Measurements from ENCODE around the gene ARHGEF40.

GRCh38 chr14:21100931-21101330 is 30.8 kb downstream of the ARHGEF40 start, which contains the start of gene TMEM253:
- TF ChIP-seq CBFB (CRISPR knock-in tag; IDR thresholded peaks at IDR 0.05; ENCODE audit: low read depth): no peak
- TF ChIP-seq PRDM15 (CRISPR knock-in tag; IDR thresholded peaks at IDR 0.05): no peak
- TF ChIP-seq USF1 (CRISPR knock-in tag; IDR thresholded peaks at IDR 0.05): no peak
- TF ChIP-seq CTCF (IDR thresholded peaks at IDR 0.05): no peak
- no peak for TF ChIP-seq ATF2 (CRISPR knock-in tag; IDR thresholded peaks at IDR 0.05; ENCODE audit: borderline replicate concordance, low read depth)
- TF ChIP-seq MAX (CRISPR knock-in tag; IDR thresholded peaks at IDR 0.05): no peak
- TF ChIP-seq ESRRA (CRISPR knock-in tag; IDR thresholded peaks at IDR 0.05; ENCODE audit: borderline replicate concordance): no peak
- no peak for TF ChIP-seq AFF4 (CRISPR knock-in tag; IDR thresholded peaks at IDR 0.05; ENCODE audit: borderline replicate concordance)
- TF ChIP-seq GRHL2 (CRISPR knock-in tag; IDR thresholded peaks at IDR 0.05; ENCODE audit: insufficient replicate concordance, severe bottlenecking): no peak
- TF ChIP-seq E2F4 (CRISPR knock-in tag; IDR thresholded peaks at IDR 0.05; ENCODE audit: borderline replicate concordance, low read depth): no peak
- TF ChIP-seq PRRX2 (CRISPR knock-in tag; IDR thresholded peaks at IDR 0.05): no peak

All from WTC11 (cell line).